Karpas-422 (cell line): ENCODE measurements around the gene SCAF1. TPM values are rescaled to one million over a fixed set of nuclear protein-coding genes. Genes with fewer than 3 reads are reported as not detected.
"Not testable (repeated sequence)": the region's sequence is repeated elsewhere in the genome, so short reads cannot be mapped to it uniquely, and the experiment has no call there.

Experiments
- DNase-seq: peaks from one replicate; pipeline ENCODE4 v3.0.0-alpha.2; 2015
- H2AFZ ChIP-seq: fragments of 200-600 bp; sonication (generic); 2 replicates; pipeline ENCODE4 v1.6.1; 2014; ENCODE audit warnings: antibody characterized with exemption, low read length, mixed read lengths
- H3K27ac ChIP-seq: fragments of 200-600 bp; sonication (generic); 2 replicates; pipeline ENCODE4 v1.5.1; 2014; ENCODE audit warnings: mild to moderate bottlenecking, low read length, moderate library complexity
- H3K27me3 ChIP-seq: fragments of 200-600 bp; sonication (generic); 2 replicates; pipeline ENCODE4 v1.6.1; 2014; ENCODE audit warnings: low read length, mixed read lengths
- H3K36me3 ChIP-seq: fragments of 200-600 bp; sonication (generic); 2 replicates; pipeline ENCODE4 v1.6.1; 2014; ENCODE audit warnings: low read length, mixed read lengths; ENCODE audit not compliant: insufficient read depth
- H3K4me1 ChIP-seq: fragments of 200-600 bp; sonication (generic); 2 replicates; pipeline ENCODE4 v1.6.1; 2014; ENCODE audit warnings: mild to moderate bottlenecking, low read length, mixed read lengths
- H3K4me2 ChIP-seq: fragments of 200-600 bp; sonication (generic); 2 replicates; pipeline ENCODE4 v1.6.1; 2014; ENCODE audit warnings: low read length, low read depth, mild to moderate bottlenecking; ENCODE audit not compliant: poor library complexity, severe bottlenecking
- H3K4me3 ChIP-seq: fragments of 200-600 bp; sonication (generic); 2 replicates; pipeline ENCODE4 v1.5.1; 2014; ENCODE audit warnings: mild to moderate bottlenecking, antibody characterized with exemption, low read length, mixed read lengths
- H3K79me2 ChIP-seq: fragments of 200-600 bp; sonication (generic); 2 replicates; pipeline ENCODE4 v1.6.1; 2014; ENCODE audit warnings: mild to moderate bottlenecking, low read length, mixed read lengths
- H3K9ac ChIP-seq: fragments of 200-600 bp; sonication (generic); 2 replicates; pipeline ENCODE4 v1.6.0; 2014; ENCODE audit warnings: low read length
- H3K9me2 ChIP-seq: fragments of 200-600 bp; sonication (generic), shearing (Covaris generic); replicated peaks from 2 replicates; pipeline ENCODE4 v1.6.0; 2014; ENCODE audit warnings: mild to moderate bottlenecking, low read length, moderate library complexity; ENCODE audit not compliant: insufficient read depth
- H3K9me3 ChIP-seq: fragments of 300-700, 200-600 bp; sonication (generic); 2 replicates; pipeline ENCODE4 v1.6.1; 2014; ENCODE audit warnings: low read length, mixed read lengths
- H4K20me1 ChIP-seq: fragments of 200-600 bp; sonication (generic); 2 replicates; pipeline ENCODE4 v1.6.1; 2014; ENCODE audit warnings: mild to moderate bottlenecking, antibody characterized with exemption, low read length, low read depth; ENCODE audit not compliant: insufficient read depth
- total RNA-seq: library from RNA; depleted of rRNA; stranded (reverse); fragments of >200 nt; shearing (Covaris generic); gene quantifications from 2 replicates; pipeline ENCODE4 v1.2.3, GENCODE V29; 2014; ENCODE audit warnings: low replicate concordance

The SCAF1 gene
- total RNA-seq, 1 experiment from 2014 or later, result 8.3 TPM

- H4K20me1 ChIP-seq, result peaks cover 22% of the 10 kb centered on the region
- no peak overlapping the region for H3K27ac ChIP-seq
- no peaks in the 10 kb centered on the region for H3K9me2 ChIP-seq
- no peak overlapping the region for H3K4me3 ChIP-seq
- no peak overlapping the region for H3K9ac ChIP-seq
- H3K4me2 ChIP-seq, result no peak overlapping the region
- H3K4me1 ChIP-seq, result no peaks in the 10 kb centered on the region
- H3K27me3 ChIP-seq, result no peaks in the 10 kb centered on the region
- H3K36me3 ChIP-seq, result peaks cover 34% of the 10 kb centered on the region
- peaks cover 81% of the 10 kb centered on the region for H3K79me2 ChIP-seq
- no peaks in the 10 kb centered on the region for H3K9me3 ChIP-seq
- no peak overlapping the region for H2AFZ ChIP-seq
- no peak for DNase-seq
Measured at GRCh38 chr19:49609499-49610092, 32.4 kb upstream of the SCAF1 start.

GRCh38 chr19:49613374-49613773 is 28.6 kb upstream of the SCAF1 start:
- no peaks in the 10 kb centered on the region for H3K4me1 ChIP-seq
- H3K27ac ChIP-seq, result no peak overlapping the region
- no peaks in the 10 kb centered on the region for H3K9me2 ChIP-seq
- H4K20me1 ChIP-seq, result peaks cover 28% of the 10 kb centered on the region
- peaks cover 53% of the 10 kb centered on the region for H3K79me2 ChIP-seq
- H3K9ac ChIP-seq, result no peak overlapping the region
- no peaks in the 10 kb centered on the region for H3K9me3 ChIP-seq
- H3K36me3 ChIP-seq, result peaks cover 41% of the 10 kb centered on the region
- H3K4me2 ChIP-seq, result no peak overlapping the region
- H3K27me3 ChIP-seq, result no peaks in the 10 kb centered on the region
- no peak overlapping the region for H3K4me3 ChIP-seq
- no peak overlapping the region for H2AFZ ChIP-seq
- no peak for DNase-seq

- H2AFZ ChIP-seq, result no peak overlapping the region
- H3K4me2 ChIP-seq, result no peak overlapping the region
- H3K9ac ChIP-seq, result no peak overlapping the region
- no peaks in the 10 kb centered on the region for H3K4me1 ChIP-seq
- H3K4me3 ChIP-seq, result no peak overlapping the region
- H3K79me2 ChIP-seq, result peaks cover 44% of the 10 kb centered on the region
- H3K9me3 ChIP-seq, result no peaks in the 10 kb centered on the region
- no peaks in the 10 kb centered on the region for H3K9me2 ChIP-seq
- no peak overlapping the region for H3K27ac ChIP-seq
- H4K20me1 ChIP-seq, result peaks cover 20% of the 10 kb centered on the region
- no peaks in the 10 kb centered on the region for H3K27me3 ChIP-seq
- peaks cover 36% of the 10 kb centered on the region; the same call in 1 of the 2 replicates for H3K36me3 ChIP-seq
- DNase-seq, result no peak
Measured at GRCh38 chr19:49614096-49614833, 27.7 kb upstream of the SCAF1 start.

GRCh38 chr19:49615861-49616260 is 26.1 kb upstream of the SCAF1 start:
- Histone ChIP-seq H4K20me1 (peaks cover 28% of the 10 kb centered on the region), H3K9me2 (no peaks in the 10 kb centered on the region), H3K79me2 (peaks cover 35% of the 10 kb centered on the region), H3K9ac (no peak overlapping the region), H3K27ac (no peak overlapping the region), H3K4me3 (no peak overlapping the region), H3K4me2 (no peak overlapping the region), H3K9me3 (no peaks in the 10 kb centered on the region), H3K4me1 (no peaks in the 10 kb centered on the region), H3K27me3 (no peaks in the 10 kb centered on the region), H2AFZ (no peak overlapping the region), H3K36me3 (peaks cover 34% of the 10 kb centered on the region; the same call in 1 of the 2 replicates)
- no peak for DNase-seq

GRCh38 chr19:49616532-49616931 is 25.5 kb upstream of the SCAF1 start:
- Histone ChIP-seq H3K79me2 (peaks cover 30% of the 10 kb centered on the region), H3K9me2 (no peaks in the 10 kb centered on the region), H3K27me3 (no peaks in the 10 kb centered on the region), H3K9ac (no peak overlapping the region), H3K4me1 (no peaks in the 10 kb centered on the region), H2AFZ (no peak overlapping the region), H3K9me3 (no peaks in the 10 kb centered on the region), H3K4me3 (no peak overlapping the region), H3K36me3 (peaks cover 33% of the 10 kb centered on the region), H3K4me2 (no peak overlapping the region), H3K27ac (no peak overlapping the region), H4K20me1 (peaks cover 26% of the 10 kb centered on the region)
- no peak for DNase-seq

GRCh38 chr19:49616945-49617344 is 25.1 kb upstream of the SCAF1 start:
- no peaks in the 10 kb centered on the region for H3K27me3 ChIP-seq
- H3K9ac ChIP-seq, result no peak overlapping the region
- no peak overlapping the region for H3K4me3 ChIP-seq
- no peak for DNase-seq
- peaks cover 30% of the 10 kb centered on the region for H4K20me1 ChIP-seq
- no peaks in the 10 kb centered on the region for H3K9me3 ChIP-seq
- H3K79me2 ChIP-seq, result peaks cover 32% of the 10 kb centered on the region
- no peak overlapping the region for H2AFZ ChIP-seq
- peaks cover 37% of the 10 kb centered on the region for H3K36me3 ChIP-seq
- H3K27ac ChIP-seq, result no peak overlapping the region
- no peak overlapping the region for H3K4me2 ChIP-seq
- no peaks in the 10 kb centered on the region for H3K4me1 ChIP-seq
- H3K9me2 ChIP-seq, result no peaks in the 10 kb centered on the region

- H3K4me2 ChIP-seq, H3K9ac ChIP-seq: not testable (repeated sequence)
Measured at GRCh38 chr19:49617860-49618259, 24.1 kb upstream of the SCAF1 start.

GRCh38 chr19:49624967-49625910 is 16.8 kb upstream of the SCAF1 start:
- Histone ChIP-seq H3K4me3 (no peak overlapping the region), H4K20me1 (peaks cover 33% of the 10 kb centered on the region), H3K4me1 (no peaks in the 10 kb centered on the region), H3K79me2 (0 out of 2 replicates have a peak, but pooled peaks cover 5% of the 10 kb centered on the region), H3K9me3 (no peaks in the 10 kb centered on the region), H3K27ac (no peak overlapping the region), H3K27me3 (no peaks in the 10 kb centered on the region), H3K4me2 (no peak overlapping the region), H3K9me2 (no peaks in the 10 kb centered on the region), H3K9ac (no peak overlapping the region), H3K36me3 (peaks cover 41% of the 10 kb centered on the region), H2AFZ (no peak overlapping the region)
- no peak for DNase-seq

More at GRCh38 chr19:49617860-49618259, 24.1 kb upstream of the SCAF1 start:
- H3K36me3 ChIP-seq, result peaks cover 39% of the 10 kb centered on the region
- H2AFZ ChIP-seq, H3K27ac ChIP-seq, H3K4me1 ChIP-seq, H3K4me3 ChIP-seq, H3K27me3 ChIP-seq, DNase-seq, H3K9me2 ChIP-seq, H3K9me3 ChIP-seq: not testable (repeated sequence)
- peaks cover 35% of the 10 kb centered on the region for H4K20me1 ChIP-seq
- H3K79me2 ChIP-seq, result peaks cover 26% of the 10 kb centered on the region
